ENCODE results near the gene PRSS53.

DNA sequence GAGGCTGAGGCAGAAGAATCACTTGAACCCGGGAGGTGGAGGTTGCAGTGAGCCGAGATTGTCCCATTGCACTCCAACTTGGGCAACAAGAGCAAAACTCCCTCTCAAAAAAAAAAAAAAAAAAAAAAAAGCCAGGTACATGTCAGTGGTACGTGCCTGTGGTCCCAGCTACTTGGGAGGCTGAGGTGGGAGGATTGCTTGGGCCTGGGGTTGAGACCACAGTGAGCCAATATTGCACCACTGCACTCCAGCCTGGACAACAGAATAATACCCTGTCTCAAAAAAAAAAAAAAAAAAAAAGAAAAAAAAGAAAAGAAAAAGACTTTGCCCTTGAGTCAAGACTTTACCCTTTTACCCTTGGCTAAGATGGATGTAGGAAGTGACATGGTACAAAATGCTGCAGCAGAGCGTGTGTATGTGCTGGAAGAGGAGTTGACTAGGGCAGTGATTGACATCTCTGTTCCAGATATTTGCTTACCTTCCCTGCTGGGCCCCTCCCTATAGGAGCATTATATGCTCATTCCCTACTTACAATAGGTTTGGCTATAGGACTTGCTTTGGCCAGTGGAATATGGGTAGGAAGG is 44.8 kb downstream of the PRSS53 start:
- TF ChIP-seq CTCF (IDR thresholded peaks at IDR 0.05) (no peak), POLR2A (IDR thresholded peaks at IDR 0.05) (no peak)
